ENCODE results near the gene UTP14C.
"Not testable (repeated sequence)": the region's sequence is repeated elsewhere in the genome, so short reads cannot be mapped to it uniquely, and the experiment has no call there.

The UTP14C gene

DNA sequence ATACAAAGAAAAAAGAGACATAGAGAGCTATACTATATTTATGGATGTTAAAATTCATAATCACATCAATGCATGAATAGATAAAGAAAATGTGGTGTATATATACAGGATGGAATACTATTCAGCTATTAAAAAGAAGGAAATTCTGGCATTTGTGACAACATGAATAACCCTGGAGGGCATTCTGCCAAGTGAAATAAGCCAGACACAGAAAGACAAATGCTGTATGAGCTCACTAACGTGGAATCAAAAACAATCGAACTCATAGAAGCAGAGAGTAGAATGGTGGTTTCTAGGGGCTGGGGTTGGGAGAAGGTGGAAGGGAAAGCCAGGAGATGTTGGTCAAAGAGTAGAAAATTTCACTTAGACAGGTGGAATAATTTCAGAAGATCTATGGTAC lies 24.0 kb downstream of the UTP14C start:
- DNase-seq (ENCODE audit: low read depth in 2 of 2), result no peak

DNA sequence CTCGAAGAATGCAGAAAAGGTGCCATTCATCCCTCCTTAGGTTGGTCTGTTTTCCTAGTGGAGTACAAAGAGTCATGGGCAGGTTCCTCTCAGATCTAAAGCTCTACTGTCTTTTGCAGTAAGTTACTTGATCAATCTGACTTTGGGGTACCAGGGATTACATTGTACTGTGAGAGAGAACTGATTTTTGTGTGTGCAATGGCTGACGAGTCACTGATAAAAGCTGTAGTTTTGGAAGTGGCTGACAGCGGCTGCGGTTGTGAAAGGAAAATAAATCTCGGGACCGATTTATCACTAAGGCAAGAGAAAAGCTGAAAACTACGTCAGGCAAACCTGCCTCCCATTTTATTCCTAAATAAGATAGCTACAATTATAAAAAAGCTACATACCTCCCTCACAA lies 26.9 kb downstream of the UTP14C start:
- no peak for DNase-seq (ENCODE audit: low read depth in 2 of 2)

DNA sequence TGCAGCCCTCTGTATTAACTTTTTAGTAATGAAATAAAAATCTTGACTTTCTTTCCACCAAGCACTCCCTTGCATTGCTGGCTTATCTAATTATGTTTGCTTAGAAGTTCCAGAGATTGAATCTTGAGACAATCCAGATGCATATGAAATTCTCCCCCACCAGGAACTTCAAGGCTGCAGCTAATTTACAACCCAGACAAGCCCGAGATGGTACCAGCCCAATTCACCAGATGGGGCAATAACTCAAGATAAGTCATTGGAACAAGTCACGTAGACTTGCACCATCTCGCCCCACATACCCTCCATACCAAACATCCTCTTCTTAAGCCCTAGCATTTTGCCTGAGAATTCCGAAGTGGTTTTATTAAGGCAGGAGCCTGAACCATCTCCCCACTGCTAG lies 29.0 kb downstream of the UTP14C start:
- no peak for DNase-seq (ENCODE audit: low read depth in 2 of 2)

DNA sequence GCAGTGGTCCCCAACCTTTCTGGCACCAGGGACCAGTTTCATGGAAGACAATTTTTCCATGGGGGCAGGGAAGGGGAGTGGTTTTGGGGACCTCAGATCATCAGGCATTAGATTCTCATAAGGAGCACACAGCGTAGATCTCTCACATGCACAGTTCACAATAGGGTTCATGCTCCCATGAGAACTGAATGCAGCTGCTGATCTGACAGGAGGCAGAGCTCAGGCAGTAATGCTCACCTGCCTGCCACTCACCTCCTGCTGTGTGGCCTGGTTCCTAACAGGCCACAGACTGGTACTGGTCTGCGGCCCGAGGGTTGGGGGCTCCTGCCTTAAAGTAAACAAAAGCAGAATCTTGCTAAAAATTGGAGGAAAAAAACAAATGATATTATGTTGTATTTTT lies 36.6 kb downstream of the UTP14C start:
- DNase-seq (ENCODE audit: low read depth in 2 of 2), result not testable (repeated sequence)

DNA sequence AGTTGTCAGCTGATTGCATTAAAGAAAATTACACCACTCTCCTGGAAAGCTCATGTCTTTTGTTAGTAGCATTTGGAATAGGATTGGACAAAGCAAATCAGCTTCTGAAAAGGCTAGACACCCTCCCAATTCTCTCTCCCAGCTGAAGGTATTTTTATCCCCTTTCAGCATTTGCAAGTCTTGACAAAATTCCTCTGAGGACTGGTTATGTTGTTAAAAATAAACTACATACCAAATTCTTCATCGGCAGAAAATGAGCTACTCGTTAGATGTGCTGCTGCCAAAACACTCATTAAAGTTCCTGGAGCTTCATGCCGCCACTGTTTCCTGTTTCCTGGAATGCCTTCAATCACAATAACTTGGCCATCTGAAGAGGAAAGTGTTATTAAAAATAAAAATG lies 37.1 kb downstream of the UTP14C start:
- no peak for DNase-seq (ENCODE audit: low read depth in 2 of 2)

DNA sequence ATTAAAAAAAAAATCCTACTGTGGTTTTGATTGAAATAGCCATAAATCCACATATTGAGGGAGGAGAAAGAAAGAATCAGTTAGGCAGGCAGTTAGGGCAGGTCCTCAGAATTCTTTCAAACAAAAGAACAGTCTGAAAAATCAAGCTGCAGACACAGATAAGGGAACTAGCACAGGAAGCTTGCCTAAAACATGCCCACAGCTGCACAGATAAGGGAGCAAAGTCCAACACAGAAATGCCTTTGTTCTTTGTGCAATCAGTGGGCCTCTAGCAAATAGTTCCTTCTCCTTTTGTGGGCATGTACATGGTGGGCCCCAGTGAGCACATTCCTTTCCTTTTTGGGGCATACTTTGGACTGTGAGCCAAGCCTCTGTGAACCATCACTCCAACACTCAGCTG lies 42.7 kb downstream of the UTP14C start:
- no peak for DNase-seq (ENCODE audit: low read depth in 2 of 2)

DNA sequence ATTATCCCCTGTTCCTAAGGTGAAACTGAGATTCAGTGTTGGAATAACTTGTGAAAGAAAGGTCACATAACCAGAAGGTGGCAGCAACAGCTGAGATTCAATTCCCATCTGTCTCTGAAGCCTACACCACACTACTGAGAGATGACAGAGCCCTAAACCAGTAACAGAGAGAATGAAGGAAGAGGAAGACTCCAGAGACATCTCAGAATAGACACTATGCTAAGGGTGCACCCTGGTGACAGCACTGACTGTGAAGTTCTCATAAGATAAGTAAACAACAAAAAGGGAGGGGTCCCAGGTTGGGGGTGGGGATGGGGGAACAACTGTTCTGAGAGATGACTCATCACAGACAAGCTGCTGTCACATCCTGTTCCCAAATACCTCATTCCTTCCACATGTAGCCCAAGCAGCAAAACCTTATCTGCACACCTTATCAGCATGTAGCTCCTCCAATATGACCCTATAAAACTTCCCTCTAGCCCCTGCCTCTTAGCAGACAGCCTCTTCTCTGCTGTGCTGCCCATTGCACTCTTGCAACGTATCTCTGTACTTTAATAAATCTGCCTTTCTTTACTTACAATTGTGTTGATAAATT lies 46.5 kb downstream of the UTP14C start:
- no peak for DNase-seq (ENCODE audit: low read depth in 2 of 2)
